Fibroblast of skin of scalp (primary cell): Measurements from ENCODE around the gene SCN1B.
A peak's percentile ranks its signal among the peaks of the same experiment; 100 is the strongest.

ENCODE experiments used
- DNase-seq: peaks from one replicate; pipeline ENCODE4 v3.0.0-alpha.2; 2013

SCN1B gene

DNA sequence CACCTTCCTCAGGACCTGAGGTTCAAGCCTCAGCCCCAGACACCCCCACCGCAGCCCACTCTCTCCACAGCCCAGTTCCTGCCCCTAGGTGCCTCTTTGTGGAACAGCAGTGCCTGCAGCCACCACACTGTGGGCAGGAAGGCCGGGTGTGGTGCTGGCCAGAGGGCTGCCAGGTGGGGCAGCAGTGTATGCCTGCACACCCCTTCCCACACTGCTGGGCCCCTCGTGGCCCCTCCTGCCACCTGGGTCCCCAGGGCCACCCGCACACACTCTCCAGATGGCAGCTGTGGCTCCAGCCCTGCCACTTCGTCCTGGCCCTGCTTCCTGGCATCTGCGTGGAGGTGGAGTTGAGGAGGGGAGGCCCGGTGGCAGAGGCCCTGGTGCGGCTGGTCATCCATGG is 46.4 kb downstream of the SCN1B start:
- DNase-seq = no peak

DNA sequence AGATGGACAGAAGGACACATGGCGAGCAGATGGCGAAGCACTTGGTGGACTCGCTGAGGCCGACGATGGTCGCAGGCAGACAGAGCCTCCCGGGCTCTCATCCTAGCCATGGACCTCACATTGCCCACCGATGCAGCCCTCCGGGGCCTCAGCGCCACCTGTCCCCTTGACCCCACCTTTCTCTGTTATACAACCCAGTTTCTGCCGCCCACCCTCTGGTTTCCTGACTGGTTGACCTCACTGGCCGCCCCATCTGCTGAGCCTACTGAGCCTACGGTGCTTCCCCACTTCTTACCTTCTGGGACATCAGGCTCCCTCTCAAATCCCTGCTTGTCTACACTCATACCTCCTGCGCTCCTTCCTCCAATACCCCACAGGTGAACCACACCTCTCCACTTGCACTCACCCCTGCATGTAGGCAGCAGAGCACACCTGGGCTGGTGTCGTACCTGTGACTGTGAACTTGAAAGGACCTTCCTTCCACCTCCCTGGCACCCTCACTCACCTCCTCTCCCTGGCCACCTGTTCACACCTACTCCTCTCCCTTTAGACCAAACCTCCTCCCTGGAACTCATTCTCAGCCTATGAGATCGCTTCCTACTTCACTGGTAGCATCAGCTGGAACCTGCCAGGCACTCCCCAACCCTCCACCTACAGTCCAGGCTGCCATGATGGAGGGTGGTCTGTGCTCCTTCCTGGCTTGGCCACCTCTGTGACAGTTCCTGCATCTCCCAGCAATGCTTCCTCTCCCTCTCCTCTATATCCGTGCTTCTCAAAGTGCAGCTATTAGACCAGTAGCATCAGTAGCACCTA is 47.3 kb downstream of the SCN1B start:
- DNase-seq = no peak

DNA sequence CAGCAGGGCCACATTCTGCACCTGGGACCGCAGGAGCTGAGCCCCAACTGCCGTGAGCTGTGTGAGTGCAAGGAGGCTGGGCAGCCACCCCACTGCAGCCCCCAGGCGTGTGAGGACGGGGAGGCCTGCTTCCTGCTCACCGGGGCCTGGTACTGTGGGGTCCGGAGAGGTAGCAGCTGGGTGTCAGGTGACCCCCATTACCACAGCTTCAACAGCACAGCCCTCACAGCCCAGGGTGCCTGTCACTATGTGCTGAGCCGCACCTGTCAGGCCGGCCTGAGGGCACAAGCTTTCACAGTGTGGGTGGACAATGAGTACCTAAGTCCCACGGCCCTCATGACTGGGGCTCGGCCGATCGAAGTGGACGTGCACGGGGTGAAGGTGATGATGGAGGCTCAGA is 49.6 kb downstream of the SCN1B start:
- DNase-seq = no peak

DNA sequence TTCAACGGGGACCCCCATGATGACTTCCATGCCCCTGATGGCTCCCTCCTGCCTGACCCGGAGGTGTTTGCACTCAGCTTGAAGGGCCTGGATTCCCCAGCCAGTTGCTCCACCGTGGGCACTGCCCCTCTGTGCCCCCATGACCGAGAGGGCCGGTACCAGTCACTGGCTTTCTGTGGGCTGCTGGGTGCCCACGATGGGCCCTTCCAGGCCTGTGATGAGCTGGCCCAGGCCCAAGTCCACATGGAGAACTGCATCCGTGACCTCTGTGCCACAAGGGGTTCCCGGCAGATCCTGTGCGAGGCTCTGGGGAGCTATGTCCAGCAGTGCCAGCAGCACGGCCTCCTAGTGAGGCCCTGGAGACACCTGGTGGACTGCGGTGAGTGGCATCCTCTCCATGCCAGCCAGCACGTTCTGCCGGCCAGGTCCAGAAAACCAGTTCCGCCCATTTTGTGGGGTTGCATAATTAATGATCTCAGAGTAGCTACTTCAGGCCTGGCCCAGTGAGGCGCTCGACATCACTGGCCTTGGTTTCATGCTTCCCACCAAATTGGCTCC is 50.4 kb downstream of the SCN1B start:
- DNase-seq = no peak

DNA sequence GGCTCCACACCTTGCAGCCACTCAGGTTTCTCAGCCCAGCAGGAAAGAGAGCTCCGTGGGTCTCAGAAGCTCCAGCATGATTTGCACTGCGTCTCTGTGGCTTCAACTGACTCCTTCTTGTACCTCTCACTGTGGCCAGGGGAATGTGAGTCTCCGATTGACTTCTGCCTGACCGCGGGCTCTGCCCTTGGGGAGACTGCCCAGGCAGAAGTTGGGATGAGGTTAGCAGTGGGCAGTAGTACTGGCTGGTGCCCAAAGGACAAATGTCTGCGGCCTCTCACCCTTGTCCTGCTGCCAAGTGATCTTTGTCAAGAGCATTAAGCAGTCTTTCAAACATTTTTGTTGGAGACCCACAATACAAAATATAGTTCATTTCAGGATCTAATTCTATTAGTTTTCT is 50.9 kb downstream of the SCN1B start:
- no peak for DNase-seq

DNA sequence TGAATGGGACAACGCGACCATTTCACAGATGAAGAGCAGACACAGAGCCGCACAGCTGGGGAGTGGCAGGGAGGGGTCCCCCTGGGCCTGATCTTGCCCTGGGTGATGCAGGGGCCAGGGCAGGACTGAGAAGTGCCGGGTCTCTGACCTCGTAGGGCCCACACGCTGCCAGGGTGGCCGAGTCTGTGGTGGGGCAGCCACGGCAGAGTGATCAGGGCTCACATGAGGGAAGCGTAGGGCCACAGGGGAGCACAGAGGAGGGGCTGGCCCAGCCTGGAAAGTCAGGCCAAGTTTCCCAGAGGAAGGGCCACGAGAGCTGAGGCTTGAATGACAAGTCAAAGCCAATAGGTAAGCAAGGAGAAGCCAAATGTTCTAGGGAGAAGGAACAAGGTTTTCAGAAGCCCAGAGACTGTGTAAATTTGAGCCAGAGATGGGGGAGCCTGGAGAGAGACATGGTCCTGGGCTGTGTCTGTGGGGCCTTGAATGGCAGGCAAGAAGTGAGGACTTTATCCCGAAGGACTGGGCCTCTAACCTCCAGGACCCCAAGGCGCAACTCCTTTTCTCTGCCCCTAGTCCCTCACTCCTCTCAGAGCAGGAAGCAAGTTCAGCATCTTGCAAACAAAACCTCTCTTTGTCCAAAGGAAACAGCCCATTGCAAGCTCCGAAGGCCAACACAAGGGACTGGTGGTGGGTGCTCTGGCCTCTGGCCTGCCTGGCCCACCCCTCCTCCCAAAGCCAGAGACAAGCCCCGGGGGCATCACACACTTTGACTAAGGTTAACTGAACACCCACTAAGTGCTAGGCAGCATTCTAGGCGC is 53.6 kb downstream of the SCN1B start:
- no peak for DNase-seq

DNA sequence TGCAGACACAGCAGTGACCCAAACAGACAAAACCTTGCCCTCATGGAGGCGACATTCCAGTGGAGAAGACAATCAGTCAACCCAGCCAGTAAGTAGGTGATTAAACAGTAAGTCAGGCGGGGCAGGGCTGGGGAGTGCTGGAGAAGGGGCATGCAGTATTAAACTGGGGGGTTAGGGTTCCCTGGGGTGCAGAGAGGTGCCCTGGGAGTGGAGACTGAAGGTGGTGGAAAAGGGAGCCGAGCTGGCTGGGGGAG is 54.2 kb downstream of the SCN1B start:
- no peak for DNase-seq

DNA sequence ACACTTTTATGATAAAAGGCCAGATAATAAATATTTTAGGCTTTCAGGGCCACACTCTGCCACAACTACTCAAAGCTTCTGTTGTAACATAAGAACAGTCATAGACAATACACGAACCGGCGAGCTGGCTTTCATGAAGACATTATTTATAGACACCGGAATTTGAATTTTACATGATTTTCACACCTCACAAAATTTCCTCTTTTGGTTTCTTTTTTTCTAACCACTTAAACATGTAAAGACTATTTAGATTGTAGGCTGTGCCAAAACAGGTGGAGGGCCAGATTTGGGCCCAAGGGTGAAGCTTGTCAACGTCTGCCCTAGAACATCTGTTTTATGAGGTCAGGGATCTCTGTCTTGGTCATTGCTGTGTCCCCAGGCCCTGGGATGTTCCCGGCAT is 55.7 kb downstream of the SCN1B start:
- no peak for DNase-seq

DNA sequence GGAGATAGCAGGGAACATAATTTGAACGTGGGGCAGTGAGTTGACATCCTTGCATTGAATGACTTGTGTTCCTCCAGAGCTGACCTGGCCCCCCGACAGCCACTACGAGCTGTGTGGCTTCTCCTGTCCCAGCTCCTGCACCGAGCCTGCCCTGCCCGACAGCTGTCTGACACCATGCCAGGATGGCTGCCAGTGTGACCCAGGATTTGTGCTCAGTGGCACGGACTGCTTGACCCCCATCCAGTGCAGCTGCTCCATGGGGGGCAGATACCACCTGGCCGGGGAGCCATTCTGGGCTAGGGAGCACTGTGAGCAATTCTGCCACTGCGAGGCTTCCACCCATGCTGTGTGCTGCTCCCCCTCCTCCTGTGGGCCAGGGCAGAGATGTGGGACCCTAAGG is 56.2 kb downstream of the SCN1B start:
- no peak for DNase-seq

DNA sequence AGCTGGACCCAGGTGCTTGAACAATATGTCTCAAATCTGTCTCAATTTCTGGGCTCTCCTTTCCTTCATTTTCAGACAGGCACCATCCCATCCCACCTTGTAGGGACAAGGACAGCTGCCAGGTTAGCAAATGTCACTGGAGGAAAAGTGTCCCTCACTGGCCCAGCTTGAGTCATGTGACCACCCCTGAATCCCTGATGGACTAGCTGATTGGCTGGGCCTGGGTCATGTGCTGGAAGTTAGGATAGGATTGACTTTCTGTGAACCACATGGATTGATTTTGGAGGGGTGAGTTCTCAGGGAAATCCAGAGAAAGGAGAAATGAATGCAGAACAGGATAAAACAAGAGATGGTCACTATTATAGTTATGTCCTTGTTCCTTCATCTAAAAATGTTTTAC is 57.1 kb downstream of the SCN1B start:
- DNase-seq = no peak

DNA sequence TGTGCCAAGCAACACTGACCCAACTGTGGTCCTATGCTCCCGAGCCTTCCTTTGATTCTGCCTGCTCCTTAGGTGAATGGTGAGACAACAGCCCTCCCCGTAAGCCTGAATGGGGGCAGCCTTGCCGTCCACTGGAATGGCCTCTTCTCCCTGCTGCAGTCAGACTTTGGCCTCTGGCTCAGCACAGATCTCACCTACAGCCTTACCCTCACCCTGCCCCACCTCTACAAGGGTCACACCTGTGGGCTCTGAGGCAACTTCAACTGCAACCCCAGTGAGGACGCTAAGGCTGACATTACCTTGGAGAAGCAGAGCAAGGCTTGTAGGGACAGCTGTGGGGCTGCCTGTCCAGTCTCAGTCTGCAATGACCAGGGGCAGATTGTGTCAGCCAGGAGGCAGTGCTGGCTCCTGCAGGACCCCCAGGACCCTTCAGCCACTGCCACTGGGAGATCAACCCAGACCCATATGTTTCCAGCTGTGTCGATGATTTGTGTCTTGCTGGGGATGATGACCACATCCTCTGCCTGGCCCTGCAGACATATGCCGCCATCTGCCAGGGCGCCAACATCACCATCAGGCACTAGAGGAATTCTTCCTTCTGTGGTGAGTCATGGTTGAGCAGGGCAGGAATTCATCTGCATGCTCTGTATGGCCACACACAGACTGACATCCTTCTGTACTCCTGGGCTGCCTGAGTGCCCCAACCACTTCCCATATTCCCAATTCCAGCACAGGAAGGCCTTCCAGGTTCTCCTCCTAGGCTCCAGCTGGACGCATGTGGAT is 58.1 kb downstream of the SCN1B start:
- DNase-seq = peak; percentile 94

DNA sequence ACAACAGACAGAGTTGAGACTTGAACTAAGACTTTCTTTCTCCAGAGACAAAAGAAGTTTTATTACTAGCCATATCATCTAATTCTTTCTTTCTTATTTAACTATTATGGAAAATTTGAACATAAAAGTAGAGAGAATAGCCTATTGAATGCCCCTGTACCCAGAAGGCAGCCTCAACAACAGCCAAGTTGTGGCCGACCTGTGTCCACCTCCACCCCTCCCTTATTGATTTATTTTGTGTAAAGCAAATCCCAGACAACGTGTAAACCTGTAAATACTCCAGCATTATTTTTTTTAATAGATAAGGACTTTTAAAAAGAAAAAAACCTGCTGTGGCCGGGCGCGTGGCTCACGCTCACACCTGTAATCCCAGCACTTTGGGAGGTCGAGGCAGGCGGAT is 59.3 kb downstream of the SCN1B start:
- DNase-seq = no peak
